ENCODE measurements around the gene FAM187B. TPM values are rescaled to one million over a fixed set of nuclear protein-coding genes. Genes with fewer than 3 reads are reported as not detected.

The FAM187B gene
- total and polyA plus RNA-seq, 2 donors (not counting 1 experiment from before 2014, with no cell fraction given): 0.25 TPM; not detected in 1

DNA sequence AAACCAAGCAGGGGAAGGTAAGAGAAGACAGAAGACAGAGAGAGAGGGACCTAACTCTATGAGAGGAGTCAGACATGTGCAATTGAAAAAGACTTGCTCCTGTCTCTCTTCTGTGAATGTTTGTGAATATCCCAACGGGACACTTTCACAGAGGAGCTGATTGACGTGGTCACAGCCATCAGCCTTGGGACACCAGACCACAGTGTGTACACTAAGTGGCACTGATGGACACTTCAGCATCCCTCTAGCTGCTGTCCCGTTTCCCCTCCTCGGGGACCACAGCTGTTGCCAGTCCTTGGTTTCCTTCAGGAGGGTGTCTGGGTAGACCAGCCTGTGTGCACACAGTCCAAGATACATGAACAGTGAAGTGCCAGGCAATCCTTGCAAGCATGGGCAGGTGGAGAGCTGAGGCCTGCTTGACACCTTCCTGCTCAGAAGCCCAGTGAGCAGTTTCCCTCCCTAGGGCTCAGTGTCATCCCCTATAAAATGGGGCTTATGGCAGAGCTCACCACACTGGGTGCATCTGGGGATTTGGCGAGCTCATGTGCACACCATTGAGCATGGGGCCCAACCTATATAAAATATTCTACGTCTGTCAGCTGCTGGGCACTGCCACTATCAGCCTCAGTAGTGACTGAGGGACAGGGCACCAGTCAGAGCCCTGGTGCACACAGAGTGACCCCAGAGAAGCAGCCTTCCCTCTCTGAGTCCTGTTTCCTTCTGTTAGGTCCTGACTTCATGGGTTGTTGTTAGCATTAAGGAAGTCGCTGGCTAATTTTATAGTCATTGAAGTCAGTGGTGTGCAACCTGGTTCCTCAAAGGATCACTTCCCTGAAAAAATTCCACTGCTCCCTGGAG, 36.0 kb upstream of the FAM187B start:
- no peaks in the 10 kb centered on the region for H3K27me3 Mint-ChIP-seq
- H3K27ac Mint-ChIP-seq: peak overlapping the region; percentile 91
- intact Hi-C loops (cut with micrococcal nuclease): loop anchor here (5.0 kb wide), 1 partner anchor 197 kb away; no protein-coding TSS in a partner anchor
- peak overlapping the region; percentile 37 for H3K4me3 Mint-ChIP-seq
- DNase-seq: peak; percentile 50
- Histone ChIP-seq H3K9ac (ENCODE audit: low read length) (no peak overlapping the region), H3K4me1 (ENCODE audit: control insufficient read depth in 2 of 2, insufficient read depth in 2 of 2, low read length in 2 of 2) (peaks cover 22 to 36% of the 10 kb centered on the region in 2 donors), H3K4me3 (ENCODE audit: control extremely low read depth in 1 of 5, extremely low read depth in 1 of 5, insufficient read depth in 1 of 5, low read depth in 2 of 5, low read length in 4 of 5) (no peak overlapping the region), H3K9me3 (ENCODE audit: control extremely low read depth in 1 of 3, control insufficient read depth in 2 of 3, insufficient read depth in 1 of 3, low read length in 2 of 3) (no peaks in the 10 kb centered on the region), H4K20me1 (ENCODE audit: control insufficient read depth, insufficient read depth, low read length, poor library complexity, severe bottlenecking) (peaks cover 14% of the 10 kb centered on the region), H3K27me3 (replicated peaks in 1 of 4; ENCODE audit: control extremely low read depth in 1 of 4, control insufficient read depth in 3 of 4, insufficient read depth in 4 of 4, low read length in 3 of 4) (no peaks in the 10 kb centered on the region), H3K4me2 (replicated peaks; ENCODE audit: low read depth, low read length, poor library complexity, severe bottlenecking) (peak overlapping the region; percentile 31), H3K36me3 (replicated peaks in 1 of 2; ENCODE audit: control extremely low read depth in 1 of 2, control insufficient read depth in 1 of 2, extremely low read depth in 1 of 2, insufficient read depth in 2 of 2, low read length in 1 of 2) (peaks cover 0 to 6% of the 10 kb centered on the region in 2 experiments), H3K79me2 (ENCODE audit: control insufficient read depth, insufficient read depth, low read length) (peaks cover 13% of the 10 kb centered on the region), H2AFZ (ENCODE audit: insufficient read depth, low read depth, low read length, poor library complexity, severe bottlenecking) (no peak overlapping the region), H3K27ac (ENCODE audit: low read length in 2 of 2) (peak overlapping the region in 1 of 2 donors; percentile 51)
- POLR2A ChIA-PET: interaction anchor here (0.6 to 1.6 kb wide), 5 partner anchors 8 to 636 kb away, joined by 3 to 20 read pairs (median 7); partner anchors contain the start of gene NFKBID
- 79% methylated on average over 6 of the region's 7 CpGs for WGBS (ENCODE audit: insufficient coverage)
- no peak for ATAC-seq (ENCODE audit: low read depth)
- peaks cover 40% of the 10 kb centered on the region for H3K4me1 Mint-ChIP-seq
- no peaks in the 10 kb centered on the region for H3K9me3 Mint-ChIP-seq (ENCODE audit: insufficient read depth)
- CTCF ChIA-PET: interaction anchor here (0.6 to 2.2 kb wide), 12 partner anchors 13 to 231 kb away, joined by 3 to 7 read pairs (median 4); no protein-coding TSS in a partner anchor
- TF ChIP-seq, protein P1, sequence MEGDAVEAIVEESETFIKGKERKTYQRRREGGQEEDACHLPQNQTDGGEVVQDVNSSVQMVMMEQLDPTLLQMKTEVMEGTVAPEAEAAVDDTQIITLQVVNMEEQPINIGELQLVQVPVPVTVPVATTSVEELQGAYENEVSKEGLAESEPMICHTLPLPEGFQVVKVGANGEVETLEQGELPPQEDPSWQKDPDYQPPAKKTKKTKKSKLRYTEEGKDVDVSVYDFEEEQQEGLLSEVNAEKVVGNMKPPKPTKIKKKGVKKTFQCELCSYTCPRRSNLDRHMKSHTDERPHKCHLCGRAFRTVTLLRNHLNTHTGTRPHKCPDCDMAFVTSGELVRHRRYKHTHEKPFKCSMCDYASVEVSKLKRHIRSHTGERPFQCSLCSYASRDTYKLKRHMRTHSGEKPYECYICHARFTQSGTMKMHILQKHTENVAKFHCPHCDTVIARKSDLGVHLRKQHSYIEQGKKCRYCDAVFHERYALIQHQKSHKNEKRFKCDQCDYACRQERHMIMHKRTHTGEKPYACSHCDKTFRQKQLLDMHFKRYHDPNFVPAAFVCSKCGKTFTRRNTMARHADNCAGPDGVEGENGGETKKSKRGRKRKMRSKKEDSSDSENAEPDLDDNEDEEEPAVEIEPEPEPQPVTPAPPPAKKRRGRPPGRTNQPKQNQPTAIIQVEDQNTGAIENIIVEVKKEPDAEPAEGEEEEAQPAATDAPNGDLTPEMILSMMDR (IDR thresholded peaks at IDR 0.05): no peak
- no peak for TF ChIP-seq EZH2 (IDR thresholded peaks at IDR 0.05; ENCODE audit: borderline replicate concordance, insufficient read depth, low read depth, low read length, poor library complexity, severe bottlenecking)

All from B cell (primary cell).